Activated CD8-positive, alpha-beta T cell treated with anti-CD3 and anti-CD28 coated beads for 36 hours (primary cell): ENCODE results near the gene APOC1. TPM values are rescaled to one million over a fixed set of nuclear protein-coding genes. Genes with fewer than 3 reads are reported as not detected.
A peak's percentile ranks its signal among the peaks of the same experiment; 100 is the strongest.

Source experiments
- ATAC-seq: fragments of 200-7000 bp; cut with Tn5 transposase; one replicate; pipeline ENCODE4 v1.10.0; 2021; ENCODE audit warnings: mild to moderate bottlenecking, moderate library complexity
- CTCF ChIA-PET: fragments of 350-600 bp; sonication (Branson Sonifier 250); formaldehyde crosslinking; loops from one replicate; lab custom pipeline; 2021; ENCODE audit warnings: antibody characterized with exemption; lab: Charles Lee
- POLR2A ChIA-PET: fragments of 350-600 bp; sonication (Branson Sonifier 250); formaldehyde crosslinking; loops from one replicate; lab custom pipeline; 2021; ENCODE audit warnings: antibody characterized with exemption; lab: Charles Lee
- DNase-seq: peaks from one replicate; pipeline ENCODE4 v3.0.0-alpha.2; 2020
- H3K27ac Mint-ChIP-seq: one replicate; pipeline ENCODE4 v1.8.0; 2021; ENCODE audit warnings: mild to moderate bottlenecking, mixed read lengths
- H3K27me3 Mint-ChIP-seq: one replicate; pipeline ENCODE4 v1.8.0; 2021; ENCODE audit warnings: mixed read lengths
- H3K36me3 Mint-ChIP-seq: one replicate; pipeline ENCODE4 v1.8.0; 2021; ENCODE audit warnings: low read depth, mixed read lengths
- H3K4me1 Mint-ChIP-seq: one replicate; pipeline ENCODE4 v1.8.0; 2021; ENCODE audit warnings: low read depth, mixed read lengths
- H3K4me3 Mint-ChIP-seq: one replicate; pipeline ENCODE4 v1.8.0; 2021; ENCODE audit warnings: mild to moderate bottlenecking, moderate library complexity, mixed read lengths
- H3K9me3 Mint-ChIP-seq: one replicate; pipeline ENCODE4 v1.8.0; 2021; ENCODE audit warnings: mixed read lengths
- CTCF ChIP-seq: fragments of 200-600 bp; IDR thresholded peaks from one replicate; pipeline ENCODE4 v1.8.0; 2022; ENCODE audit warnings: antibody characterized with exemption, mild to moderate bottlenecking
- intact Hi-C: fragments of 100-400 bp; cut with micrococcal nuclease; formaldehyde crosslinking; loops from one replicate; pipeline ENCODE4 v1.10.0; 2022
- total RNA-seq, 2 experiments: library from RNA; stranded (reverse); gene quantifications; one replicate each; pipeline ENCODE4 v1.2.3, GENCODE V29; 2021

Gene APOC1
- total RNA-seq, 2 experiments from 2014 or later, result 2.5 to 3.6 TPM

GRCh38 chr19:44871809-44872208 is 42.6 kb upstream of the APOC1 start:
- no peak for DNase-seq
- ChIA-PET CTCF (no interaction called here), POLR2A (no interaction called here)
- no peak for ATAC-seq
- H3K27ac Mint-ChIP-seq, result no peak overlapping the region
- H3K4me1 Mint-ChIP-seq, result peaks cover 4% of the 10 kb centered on the region
- H3K4me3 Mint-ChIP-seq, result no peak overlapping the region
- no peaks in the 10 kb centered on the region for H3K36me3 Mint-ChIP-seq
- intact Hi-C loops, result no loop called here
- no peaks in the 10 kb centered on the region for H3K27me3 Mint-ChIP-seq
- TF ChIP-seq CTCF, result no peak
- H3K9me3 Mint-ChIP-seq, result no peaks in the 10 kb centered on the region

- Mint-ChIP-seq H3K27me3 (no peaks in the 10 kb centered on the region), H3K9me3 (no peaks in the 10 kb centered on the region), H3K4me1 (peaks cover 10% of the 10 kb centered on the region), H3K4me3 (no peak overlapping the region), H3K27ac (no peak overlapping the region), H3K36me3 (no peaks in the 10 kb centered on the region)
- ChIA-PET POLR2A (no interaction called here), CTCF (no interaction called here)
- no peak for ATAC-seq
- intact Hi-C loops, result no loop called here
- no peak for DNase-seq
- no peak for TF ChIP-seq CTCF
These were observed 41.7 kb upstream of the APOC1 start for GRCh38 chr19:44872661-44873060.

- no peak for ATAC-seq
- ChIA-PET POLR2A (no interaction called here), CTCF (no interaction called here)
- Mint-ChIP-seq H3K9me3 (no peaks in the 10 kb centered on the region), H3K27me3 (no peaks in the 10 kb centered on the region), H3K4me3 (no peak overlapping the region), H3K4me1 (peaks cover 10% of the 10 kb centered on the region), H3K36me3 (no peaks in the 10 kb centered on the region), H3K27ac (no peak overlapping the region)
- intact Hi-C loops, result no loop called here
- no peak for DNase-seq
- TF ChIP-seq CTCF, result no peak
These were observed 40.1 kb upstream of the APOC1 start for GRCh38 chr19:44874317-44874716.

DNA sequence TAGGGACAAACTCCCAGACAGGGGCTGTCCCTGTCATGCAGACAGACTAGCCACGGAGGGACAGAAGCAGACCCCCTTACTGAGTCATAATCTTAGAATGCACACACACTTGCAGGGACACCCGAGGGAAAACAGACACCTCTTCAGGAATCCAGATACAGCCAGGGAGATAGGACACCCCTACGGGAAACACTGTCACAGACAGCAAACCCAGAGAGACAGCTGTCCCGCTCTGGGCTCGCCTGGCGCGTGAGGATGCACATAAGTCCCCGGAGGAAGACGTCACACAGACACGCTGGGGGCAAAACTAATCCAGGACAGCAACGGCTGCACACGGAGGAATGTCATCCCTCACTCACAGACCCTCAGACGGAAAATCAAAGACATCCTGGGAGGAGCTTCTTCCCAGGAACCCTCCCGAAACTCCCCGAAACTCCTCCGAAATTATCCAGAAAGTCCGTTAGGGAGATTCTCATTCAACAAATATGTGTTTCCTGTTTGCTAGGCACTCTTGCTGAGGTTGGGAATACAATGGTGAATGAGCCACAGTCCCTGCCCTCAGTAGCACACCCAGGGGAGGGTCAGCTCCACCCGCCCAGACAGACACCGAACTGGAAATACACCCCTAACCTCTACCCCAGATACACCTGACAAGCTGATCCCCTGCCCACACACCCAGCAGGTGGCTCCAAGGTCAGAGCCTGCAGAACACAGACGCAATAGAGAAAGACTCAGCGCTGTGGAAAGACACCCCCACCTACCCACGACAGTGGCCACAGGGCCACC is 38.5 kb upstream of the APOC1 start:
- Mint-ChIP-seq H3K4me3 (no peak overlapping the region), H3K36me3 (no peaks in the 10 kb centered on the region), H3K27ac (no peak overlapping the region), H3K9me3 (no peaks in the 10 kb centered on the region), H3K4me1 (peaks cover 10% of the 10 kb centered on the region), H3K27me3 (no peaks in the 10 kb centered on the region)
- ATAC-seq (no peak), DNase-seq (no peak)
- intact Hi-C loops, result no loop called here
- no peak for TF ChIP-seq CTCF
- POLR2A ChIA-PET, result no interaction called here
- CTCF ChIA-PET, result interaction anchor here (1.3 kb wide), 1 partner anchor 152 kb away, joined by 4 read pairs; no protein-coding TSS in a partner anchor

- CTCF ChIA-PET, result interaction anchor here (1.3 kb wide), 1 partner anchor 153 kb away, joined by 4 read pairs; no protein-coding TSS in a partner anchor
- Mint-ChIP-seq H3K4me3 (no peak overlapping the region), H3K27me3 (no peaks in the 10 kb centered on the region)
These were observed 37.4 kb upstream of the APOC1 start for GRCh38 chr19:44876930-44877535.

More at GRCh38 chr19:44876930-44877535, 37.4 kb upstream of the APOC1 start:
- intact Hi-C loops, result no loop called here
- Mint-ChIP-seq H3K4me1 (peaks cover 10% of the 10 kb centered on the region), H3K27ac (no peak overlapping the region), H3K36me3 (no peaks in the 10 kb centered on the region), H3K9me3 (no peaks in the 10 kb centered on the region)
- TF ChIP-seq CTCF, result no peak
- ATAC-seq (peak; percentile 74), DNase-seq (peak; percentile 35)
- POLR2A ChIA-PET, result interaction anchor here (1.2 kb wide), 1 partner anchor 78 kb away, joined by 3 read pairs; no protein-coding TSS in a partner anchor
